GM21717 (cell line): Measurements from ENCODE around the gene PLEKHH1.
"Not testable (repeated sequence)": the region's sequence is repeated elsewhere in the genome, so short reads cannot be mapped to it uniquely, and the experiment has no call there.

Source experiments
- ATAC-seq: cut with Tn5 transposase; IDR thresholded peaks from one replicate; pipeline ENCODE4 v1.9.1; 2021; ENCODE audit warnings: mild to moderate bottlenecking, moderate library complexity; ENCODE audit not compliant: unreplicated experiment

The PLEKHH1 gene

DNA sequence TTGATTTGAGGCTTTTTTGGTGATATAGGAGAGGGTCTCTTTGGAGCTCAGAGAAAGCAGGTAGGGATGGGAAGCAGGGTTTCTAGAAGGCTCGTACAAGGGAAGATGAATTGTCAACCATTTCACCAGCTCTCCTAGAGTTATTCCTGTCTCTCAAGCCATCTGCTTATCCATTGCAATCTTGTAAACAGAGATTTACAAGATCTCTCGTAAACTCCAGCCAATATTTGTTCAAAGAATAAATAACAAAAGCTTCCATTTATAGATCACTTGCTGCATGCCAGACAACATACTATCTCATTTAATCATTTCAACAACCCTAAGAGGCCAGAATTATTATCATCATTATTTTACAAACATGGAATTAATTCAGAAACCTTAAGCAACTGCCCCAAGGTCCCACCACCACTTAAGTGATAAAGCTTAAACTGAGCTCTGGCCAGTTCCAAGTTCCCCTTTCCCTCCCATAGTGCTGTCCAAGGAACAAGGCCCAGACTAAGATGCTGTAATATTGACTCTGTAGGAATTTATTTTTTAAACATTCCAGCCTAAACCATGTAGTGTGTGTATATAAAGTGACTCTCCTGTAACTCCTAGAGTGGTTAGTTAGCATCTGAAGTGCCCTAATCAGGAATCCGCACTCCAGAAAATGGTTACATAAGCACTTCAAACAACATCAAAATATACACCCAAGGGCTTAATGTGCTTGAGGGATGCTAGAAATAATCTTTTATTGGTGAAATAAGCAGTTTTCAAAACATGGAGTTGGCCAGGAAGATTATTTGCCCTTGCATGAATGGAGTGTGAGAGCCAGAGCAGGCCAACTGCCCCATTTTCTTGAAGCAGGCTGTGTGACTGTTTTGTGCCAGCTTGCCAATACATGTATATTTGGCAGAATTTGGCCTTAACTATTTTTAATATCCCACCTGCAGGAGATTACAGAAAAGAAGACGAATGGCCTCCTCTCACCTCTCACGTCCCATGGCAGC lies 2.8 kb upstream of the PLEKHH1 start:
- no peak for ATAC-seq

DNA sequence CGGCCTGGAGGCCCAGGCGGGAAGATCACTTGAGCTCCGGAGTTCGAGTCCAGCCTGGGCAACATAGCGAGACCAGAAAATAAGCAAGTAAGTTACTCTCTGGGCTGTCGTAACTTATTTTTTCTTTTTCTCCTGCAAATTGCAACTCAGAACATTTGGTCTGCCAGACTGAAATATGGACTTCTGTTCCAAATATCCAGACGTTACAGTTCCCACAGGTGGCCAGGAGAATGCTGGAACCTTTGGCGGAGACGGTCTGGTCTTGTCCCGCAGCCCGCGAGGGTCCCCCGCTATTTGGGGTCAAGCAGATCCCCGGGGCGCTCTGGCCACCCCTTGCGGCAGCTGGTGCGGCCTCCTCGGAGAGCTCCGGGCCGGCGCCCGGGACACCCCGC lies 488 bp upstream of the PLEKHH1 start:
- ATAC-seq = no peak

DNA sequence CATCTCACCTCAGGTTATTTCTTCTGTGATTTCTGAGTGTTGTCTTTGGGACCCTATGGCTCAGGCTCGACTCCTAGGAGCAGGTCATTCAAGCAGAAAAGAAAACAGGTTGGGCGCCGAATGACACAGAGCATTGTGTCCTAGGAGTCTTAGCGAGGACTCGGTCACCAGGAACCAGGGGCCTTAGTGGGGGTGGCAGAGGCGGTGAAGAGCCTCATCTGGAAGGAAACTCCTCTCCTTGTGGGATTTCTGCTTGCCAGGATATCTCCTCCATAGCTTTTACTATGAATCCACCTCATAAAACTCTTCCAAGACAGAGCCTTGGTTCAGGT lies 630 bp downstream of the PLEKHH1 start:
- no peak for ATAC-seq

DNA sequence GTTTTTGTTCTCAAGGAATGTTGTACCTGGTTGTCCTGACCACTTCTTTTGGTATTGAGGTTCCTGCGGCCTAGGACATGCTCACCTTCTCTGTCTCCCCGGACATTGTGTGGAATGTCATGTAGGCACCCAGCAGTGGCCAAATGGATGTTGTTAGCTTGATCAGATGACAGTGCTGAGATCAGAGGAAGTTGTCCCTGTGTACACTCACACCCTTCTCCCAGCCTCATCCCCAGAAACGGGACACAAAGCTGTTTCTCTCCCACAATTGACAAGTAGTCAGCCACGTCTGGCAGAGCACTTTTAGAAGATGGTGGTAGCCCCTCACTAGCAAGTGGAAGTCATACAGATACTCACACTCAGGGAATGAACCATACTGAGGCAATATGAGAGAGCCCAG lies 3.0 kb downstream of the PLEKHH1 start:
- no peak for ATAC-seq

DNA sequence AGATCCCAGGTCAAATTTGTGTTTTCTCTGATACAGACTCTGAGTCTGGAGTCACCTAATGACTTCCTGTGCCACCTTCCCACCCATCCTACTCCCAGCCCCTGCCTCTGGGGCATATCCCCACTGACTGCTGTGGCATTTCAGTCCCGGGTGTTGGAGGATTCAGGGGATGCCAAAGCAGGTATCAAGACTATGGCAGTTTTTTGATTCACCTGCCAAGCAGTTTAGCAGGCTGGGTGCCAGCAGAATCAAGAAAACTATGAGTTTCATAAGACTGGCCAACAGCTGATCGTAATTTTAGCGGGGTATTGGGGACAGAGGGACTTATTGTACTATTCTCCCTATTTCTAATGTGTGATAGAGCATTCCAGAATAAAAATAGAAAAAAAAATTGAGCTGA lies 4.6 kb downstream of the PLEKHH1 start:
- no peak for ATAC-seq

DNA sequence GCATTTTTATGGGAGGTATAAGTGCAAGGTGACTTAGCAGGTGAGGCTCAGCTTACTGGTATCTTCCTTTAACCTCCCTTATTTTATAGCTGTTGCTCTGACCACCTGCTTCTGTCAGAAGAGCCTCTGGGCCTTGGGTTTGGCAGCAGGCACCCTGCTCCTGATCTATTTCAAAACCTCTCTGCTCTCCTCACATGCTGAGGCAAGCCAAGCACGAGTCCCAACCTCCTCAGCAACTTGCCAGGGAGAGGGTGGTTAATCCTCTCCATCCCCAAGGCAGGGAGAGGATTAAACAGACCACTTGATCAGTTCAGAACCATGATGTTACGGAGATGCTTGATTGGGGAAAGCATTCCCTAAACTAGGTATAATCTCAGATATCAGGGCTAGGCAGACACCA lies 5.4 kb downstream of the PLEKHH1 start:
- ATAC-seq = no peak

DNA sequence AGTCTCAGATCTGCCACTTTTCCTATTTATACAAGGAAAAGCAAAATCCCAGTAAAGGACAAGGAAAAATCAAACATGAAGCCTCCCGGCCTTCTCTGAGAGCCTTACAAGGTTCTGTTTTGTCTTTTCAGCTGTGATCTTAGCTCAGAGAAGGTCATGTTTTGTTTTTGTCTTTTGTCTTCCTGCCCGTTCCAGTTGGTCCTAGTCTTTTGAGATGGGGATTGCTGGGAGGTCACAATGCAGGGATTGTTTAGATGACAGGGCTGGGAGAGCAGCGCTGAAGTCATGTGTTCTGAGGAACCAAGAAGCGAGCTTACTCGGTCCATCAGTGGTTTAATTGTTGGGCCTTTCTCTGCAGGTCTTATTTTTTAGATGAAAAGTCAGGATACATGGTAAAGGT lies 6.0 kb downstream of the PLEKHH1 start:
- no peak for ATAC-seq

DNA sequence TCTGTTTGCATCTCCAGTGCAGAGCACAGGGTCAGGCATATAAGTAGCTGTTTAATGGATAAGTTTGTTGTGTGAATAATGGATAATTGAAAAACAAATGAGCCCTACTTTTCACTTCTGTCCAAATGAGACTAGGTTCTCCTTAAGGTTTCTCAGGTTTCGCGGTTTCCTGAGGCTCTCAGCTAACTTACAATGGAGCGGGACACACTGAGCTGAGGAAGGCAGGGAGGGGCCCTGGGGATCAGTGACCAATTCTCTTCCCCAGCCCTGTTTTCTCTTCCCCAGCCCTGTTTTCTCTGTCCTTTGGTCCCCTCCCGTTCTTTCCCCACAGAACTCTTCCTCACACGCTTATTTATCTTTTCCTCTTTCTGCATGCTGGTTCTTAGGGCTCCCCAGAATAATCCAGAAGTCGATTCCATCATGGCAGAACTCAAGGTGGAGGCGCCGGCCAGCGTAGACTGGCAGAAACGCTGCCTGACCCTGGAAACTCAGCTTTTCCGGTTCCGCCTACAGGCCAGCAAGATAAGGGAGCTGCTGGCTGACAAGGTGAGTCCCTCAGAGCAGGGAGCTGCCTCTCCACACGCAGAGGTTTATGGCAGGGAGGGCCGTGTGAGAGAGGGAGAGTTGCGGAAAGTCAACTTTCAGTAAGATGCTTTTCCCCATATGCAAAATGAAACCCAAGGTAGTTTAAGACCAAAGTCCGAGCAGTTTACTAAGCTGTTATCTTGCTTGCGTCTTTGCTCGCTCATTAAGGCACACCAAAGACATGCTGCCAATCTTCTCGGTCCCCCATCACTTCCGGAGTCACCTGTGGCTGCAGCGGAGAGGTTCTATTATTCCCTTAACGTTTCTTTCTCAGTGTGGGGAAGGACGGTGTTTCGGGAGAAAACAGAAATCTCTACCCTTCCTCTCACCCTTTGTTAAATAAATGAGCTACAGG lies 8.6 kb downstream of the PLEKHH1 start:
- ATAC-seq = no peak

DNA sequence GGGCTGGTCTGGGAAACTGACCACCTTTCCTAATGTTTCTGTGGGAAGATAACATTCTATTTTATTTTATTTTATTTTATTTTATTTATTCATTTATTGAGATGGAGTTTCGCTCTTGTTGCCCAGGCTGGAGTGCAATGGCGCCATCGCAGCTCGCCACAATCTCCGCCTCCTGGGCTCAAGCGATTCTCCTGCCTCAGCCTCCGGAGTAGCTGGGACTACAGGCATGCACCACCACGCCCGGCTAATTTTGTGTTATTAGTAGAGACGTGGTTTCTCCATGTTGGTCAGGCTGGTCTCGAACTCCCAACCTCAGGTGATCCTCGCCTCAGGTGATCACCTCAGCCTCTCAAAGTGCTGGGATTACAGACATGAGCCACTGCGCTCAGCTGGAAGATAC lies 9.5 kb downstream of the PLEKHH1 start:
- not testable (repeated sequence) for ATAC-seq

DNA sequence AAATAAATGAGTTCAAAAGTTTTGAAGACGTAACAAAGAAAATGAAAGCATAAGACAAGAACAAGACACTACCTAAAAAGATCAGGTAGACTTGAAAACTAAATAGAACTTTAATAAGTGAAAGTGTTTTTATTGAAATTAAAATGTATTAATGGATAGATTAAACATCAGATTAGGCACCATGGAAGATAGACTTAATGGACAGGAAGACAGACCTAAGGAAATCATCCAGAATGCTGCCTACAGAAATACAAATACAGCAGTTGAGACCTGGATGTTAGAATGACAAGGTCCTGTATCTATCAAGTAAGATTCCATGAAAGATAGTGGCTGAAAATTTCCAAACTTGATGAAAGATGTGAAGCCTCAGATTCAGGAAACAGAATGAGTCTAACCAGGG lies 11.5 kb downstream of the PLEKHH1 start:
- ATAC-seq = no peak

DNA sequence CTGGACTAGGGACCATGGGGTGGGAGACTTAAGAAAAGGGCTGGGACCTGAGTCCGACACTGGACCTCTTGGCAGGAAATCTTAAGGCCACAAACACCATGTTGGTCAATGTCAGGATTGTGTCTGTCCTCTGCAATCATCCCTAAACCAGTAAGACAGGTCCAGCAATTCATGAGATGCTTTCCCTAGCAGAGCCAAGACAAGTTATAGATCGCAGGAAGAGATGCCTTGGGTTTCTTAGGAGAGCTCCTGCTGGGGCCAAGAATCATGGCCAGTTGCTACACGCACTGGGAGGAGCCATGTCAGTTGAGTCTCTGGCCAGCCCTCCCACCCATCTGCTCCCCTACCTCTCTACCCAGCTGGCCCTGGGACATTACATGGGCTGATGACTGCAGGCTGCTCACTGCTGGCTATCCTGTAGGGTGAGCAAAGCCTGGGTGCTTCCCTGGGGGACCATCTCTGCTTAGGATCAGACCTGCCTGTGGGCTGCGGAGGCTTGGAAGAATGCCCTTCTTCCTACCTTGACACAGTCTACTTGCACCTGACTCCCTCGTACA lies 14.2 kb downstream of the PLEKHH1 start:
- ATAC-seq = no peak

DNA sequence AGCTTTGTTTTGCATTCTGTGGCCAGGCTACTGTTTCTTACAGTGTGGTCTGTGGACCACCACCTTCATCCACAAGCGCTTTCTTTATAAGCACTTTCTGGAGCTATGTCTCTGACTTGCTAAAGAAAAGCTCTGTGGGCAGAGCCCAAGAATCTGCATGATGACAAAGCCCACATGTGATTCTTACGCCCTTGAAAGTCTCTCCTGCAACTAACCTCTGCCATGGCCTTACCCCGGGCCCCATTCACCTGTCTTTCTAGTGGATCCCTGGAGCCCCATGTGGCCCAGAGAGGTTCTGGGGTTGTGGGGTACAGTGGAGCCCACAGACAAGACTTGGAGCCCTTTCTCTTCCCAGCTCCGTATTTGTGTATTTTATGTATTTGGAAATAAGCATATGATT lies 16.6 kb downstream of the PLEKHH1 start:
- no peak for ATAC-seq

DNA sequence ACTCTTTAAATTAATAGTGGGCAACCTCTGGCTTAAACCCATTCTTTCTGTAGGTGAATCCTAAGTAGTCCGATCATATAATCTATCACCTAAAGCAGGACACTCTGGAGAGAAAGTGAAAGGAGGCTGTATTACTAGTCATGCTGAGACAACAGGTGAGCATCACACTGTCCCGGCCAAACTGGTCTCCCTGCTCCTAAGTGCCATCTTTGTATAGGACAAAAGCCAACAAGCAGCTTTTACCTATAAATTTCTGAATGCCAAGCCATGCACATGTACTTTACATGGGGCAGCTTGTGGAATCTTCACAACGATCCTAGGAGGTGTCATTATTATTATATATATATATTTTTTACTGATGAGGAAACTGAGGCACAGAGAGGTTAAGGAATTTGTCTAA lies 18.0 kb downstream of the PLEKHH1 start:
- ATAC-seq = no peak

DNA sequence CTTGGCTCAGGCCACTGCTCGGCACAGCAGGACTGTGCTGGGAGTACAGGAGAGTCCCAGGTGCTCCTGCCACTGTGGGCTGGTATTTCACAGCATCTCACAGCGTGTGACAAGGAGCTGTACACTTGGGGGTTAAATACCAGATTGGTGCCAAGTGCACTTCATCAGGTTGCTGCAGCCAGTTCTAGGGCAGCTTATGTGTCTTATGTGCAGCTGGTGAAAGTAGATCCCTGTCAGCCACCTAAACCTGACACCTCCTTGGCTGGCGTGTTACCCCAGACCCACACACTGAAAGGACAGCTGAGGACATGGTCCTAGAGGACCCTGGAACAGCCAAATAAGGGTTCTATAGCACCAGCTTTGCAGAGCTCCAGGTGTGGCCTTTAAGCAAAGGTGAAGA lies 18.9 kb downstream of the PLEKHH1 start:
- no peak for ATAC-seq

DNA sequence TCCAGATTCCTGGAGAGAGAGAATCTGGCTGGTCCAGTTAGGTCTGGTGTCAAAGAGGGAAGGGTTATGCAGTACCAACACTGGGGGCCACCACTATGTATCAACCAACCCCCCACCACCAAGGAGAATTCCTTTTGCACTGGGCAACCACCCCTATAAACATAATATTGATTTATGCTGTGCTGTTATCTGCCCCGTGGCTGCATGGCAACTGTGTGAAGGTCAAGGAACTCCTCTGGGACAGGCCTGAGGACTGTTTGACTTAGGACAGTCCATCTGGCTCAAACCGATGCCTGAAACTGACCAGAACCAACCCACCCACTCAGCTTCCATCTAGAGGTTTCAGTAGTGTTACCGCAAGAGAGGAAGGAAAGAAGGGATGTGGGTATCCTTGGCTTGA lies 20.5 kb downstream of the PLEKHH1 start:
- no peak for ATAC-seq

DNA sequence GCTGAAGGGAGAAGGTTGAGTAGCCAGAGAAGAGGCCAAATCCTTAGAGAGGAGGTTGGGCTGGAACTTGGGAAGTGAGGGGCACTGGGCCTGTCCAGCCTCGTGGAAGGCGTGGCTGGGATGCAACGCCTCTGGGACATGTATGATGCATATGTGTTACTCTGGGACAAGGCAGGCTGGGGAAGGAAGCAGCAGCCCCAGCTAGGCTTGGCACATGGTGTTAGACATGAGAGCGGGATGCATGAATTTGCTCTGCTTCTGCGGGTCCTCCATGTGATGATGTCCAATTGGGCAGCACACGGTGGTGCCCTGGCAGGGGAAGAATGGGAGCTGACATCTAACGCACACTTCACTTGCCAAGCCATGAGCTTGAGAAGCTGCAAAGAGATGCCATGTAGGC lies 21.3 kb downstream of the PLEKHH1 start:
- ATAC-seq = no peak

DNA sequence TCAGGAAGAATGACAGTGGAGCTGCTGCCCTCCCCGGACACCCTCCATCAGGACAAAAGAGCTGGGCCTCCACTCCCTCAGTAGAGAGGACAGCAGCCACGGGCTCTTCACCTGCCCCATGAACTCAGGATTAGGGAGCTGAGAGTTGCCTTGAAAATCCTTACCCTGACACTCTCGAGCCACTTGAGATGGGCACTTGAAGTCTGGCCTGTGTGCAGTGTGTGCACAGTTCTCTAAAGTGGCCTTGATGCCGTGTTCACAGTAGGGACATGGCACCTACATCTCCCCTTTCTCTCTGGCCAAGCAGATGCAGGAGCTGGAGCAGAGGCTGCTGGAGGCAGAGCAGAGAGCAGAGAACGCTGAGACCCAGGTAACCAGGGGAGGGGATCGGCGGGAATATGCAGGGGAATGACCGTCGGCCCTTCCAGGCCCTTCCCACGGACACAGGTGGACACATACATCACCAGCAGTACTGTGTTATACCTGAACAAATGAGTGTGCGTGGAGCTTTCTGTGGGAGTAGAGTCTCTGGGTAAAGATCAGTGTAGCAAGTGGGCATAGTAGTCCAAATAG lies 22.5 kb downstream of the PLEKHH1 start:
- no peak for ATAC-seq

DNA sequence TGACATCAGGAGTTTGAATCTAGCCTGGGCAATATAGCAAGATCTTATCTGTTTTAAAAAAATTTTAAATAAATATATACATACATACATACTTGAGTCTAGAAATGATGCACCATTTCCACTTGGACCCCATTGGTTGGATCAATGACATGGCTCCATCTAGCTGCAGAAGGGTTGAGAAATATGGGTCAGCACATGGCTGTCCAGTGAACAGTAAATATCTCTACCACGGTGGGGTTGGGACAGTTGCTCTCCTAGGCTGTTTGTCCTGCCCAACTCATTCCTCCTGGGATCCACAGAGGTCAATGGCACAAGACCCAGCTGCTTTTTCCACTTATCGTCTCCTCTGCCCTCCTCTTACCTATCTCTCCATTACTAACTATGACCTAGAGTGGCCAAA lies 23.6 kb downstream of the PLEKHH1 start:
- ATAC-seq = no peak

DNA sequence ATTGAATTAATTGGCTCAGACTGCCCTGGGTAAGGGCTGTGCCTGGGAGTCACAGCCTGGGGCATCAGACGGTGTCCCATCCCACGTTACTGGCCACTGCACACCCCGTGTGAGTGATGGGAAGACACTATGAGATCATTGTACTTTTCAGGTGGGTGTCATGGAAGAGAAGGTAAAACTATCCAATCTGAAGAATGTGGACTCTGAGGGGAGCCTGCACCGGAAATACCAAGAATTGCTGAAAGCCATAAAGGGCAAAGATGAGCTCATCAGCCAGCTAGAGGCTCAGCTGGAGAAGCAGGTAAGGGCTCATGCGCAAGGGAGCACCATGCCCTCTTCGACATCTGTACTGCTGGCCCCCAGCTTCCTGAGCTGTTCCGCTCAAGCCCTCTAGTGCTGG lies 24.0 kb downstream of the PLEKHH1 start:
- ATAC-seq = no peak

DNA sequence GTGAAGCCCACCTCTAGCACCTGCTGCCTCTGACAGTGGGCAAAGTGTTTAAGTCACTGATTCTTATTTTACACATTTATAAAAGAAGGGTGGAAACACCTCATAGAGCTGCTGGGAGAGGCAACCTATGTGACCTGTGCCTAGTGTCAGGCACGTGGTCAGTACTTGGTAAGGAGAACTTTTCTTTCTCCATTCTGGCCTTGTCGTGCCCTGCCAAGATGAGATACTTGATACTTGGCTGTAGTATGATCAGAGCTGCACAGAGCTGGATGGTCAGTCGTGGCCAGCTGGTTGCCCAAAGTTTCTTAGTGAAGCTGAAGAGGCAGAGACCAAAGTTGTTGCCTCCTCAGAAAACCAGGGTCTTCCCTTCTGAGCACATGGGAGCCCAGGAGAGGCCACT lies 24.6 kb downstream of the PLEKHH1 start:
- no peak for ATAC-seq

DNA sequence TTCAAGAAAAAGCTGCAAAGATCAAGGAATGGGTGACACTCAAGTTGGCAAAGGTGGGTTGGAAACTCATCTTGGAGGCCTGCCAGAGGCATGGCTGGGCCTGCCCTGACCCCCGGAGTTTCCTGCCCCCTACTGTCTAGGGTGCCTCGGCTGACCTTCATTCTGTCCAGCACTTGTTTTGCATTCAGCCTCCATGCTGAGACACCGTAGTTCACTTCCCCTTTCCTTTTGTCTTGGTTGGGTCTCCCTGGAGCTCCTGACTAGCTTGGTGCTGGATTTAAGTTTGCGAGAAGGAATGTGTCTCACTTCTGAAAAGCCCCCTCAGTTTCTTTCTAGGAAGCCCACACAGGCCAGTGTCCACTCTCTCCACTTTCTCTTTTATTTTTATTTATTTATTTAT lies 26.5 kb downstream of the PLEKHH1 start:
- ATAC-seq = no peak
